Measurements from ENCODE around the gene ZNF548.

Gene ZNF548

DNA sequence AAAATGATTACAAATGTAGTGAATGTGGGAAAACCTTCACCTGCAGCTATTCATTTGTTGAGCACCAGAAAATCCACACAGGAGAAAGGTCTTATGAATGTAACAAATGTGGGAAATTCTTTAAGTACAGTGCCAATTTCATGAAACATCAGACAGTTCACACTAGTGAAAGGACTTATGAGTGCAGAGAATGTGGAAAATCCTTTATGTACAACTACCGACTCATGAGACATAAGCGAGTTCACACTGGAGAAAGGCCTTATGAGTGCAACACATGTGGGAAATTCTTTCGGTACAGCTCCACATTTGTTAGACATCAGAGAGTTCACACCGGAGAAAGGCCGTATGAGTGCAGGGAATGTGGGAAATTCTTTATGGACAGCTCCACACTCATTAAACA is 9.2 kb downstream of the ZNF548 start:
- DNase-seq (ENCODE audit: low read depth, low spot score): no peak

DNA sequence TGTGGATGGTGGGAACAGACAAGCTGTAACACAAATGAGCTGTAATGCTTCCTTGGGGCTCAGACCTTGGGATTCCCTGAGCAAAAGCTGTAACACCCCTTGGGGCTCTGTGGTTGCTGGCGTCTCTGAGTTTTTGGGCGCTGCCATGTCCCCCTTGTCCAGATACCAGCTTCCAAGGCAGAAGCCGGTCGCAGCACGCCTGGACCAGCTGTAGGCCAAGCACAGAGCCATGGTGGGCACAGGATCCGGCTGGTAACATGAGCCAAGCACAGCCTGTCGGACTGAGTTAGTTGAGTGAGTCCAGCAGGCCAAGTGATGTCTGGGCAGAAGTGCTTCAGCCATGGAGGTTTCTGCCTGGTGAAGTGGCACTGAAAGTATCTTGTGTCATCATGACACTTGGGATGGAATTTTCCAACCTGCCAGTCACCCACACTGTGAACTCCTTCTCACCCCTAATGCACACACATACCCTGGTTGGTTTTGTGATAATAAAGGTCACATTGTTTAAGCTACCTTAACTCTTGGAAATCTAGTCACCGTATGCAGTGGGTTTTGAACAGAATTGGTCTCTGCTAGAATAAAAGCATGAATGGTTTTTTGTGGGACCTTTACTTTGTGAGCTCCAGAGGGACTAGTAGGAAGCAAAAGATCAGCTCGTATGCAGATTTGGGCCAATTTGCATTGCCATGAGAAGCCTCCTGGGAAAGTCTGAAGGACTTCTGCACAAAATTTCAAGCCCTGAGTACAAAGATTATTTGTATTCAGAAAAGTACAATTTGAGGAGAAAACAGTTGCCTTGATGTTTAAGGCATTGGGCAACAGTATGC is 14.3 kb downstream of the ZNF548 start:
- no peak for DNase-seq (ENCODE audit: low read depth, low spot score)

DNA sequence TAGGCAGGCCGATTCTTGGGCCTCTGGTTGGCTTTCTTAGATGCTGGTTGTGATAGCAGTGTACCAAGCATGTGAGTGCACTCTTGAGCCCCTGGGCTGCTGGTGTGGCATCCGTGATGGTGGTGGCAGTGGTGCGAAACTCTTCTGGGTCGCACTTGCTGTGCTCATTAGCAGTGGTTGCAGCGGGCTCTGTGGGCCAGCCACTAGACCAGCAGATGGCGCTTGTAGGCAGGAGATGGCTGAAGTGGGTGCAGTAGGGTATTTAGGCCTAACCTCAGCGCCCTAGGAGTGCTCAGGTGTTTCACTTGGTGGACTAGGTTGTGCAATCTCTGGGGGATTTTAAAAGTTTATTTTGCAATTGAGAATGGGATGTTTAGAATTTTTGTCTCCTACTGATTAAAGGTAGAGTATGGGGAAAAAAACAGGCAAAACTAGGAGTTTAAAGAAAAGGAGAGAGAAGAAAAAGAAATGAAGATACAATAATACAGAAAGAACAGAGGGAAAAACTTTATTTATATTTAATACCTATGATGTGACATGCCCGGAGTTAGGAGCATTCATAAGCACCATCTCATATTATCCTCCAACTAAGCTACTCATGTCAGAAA is 17.0 kb downstream of the ZNF548 start:
- DNase-seq (ENCODE audit: low read depth, low spot score): peak; percentile 56

DNA sequence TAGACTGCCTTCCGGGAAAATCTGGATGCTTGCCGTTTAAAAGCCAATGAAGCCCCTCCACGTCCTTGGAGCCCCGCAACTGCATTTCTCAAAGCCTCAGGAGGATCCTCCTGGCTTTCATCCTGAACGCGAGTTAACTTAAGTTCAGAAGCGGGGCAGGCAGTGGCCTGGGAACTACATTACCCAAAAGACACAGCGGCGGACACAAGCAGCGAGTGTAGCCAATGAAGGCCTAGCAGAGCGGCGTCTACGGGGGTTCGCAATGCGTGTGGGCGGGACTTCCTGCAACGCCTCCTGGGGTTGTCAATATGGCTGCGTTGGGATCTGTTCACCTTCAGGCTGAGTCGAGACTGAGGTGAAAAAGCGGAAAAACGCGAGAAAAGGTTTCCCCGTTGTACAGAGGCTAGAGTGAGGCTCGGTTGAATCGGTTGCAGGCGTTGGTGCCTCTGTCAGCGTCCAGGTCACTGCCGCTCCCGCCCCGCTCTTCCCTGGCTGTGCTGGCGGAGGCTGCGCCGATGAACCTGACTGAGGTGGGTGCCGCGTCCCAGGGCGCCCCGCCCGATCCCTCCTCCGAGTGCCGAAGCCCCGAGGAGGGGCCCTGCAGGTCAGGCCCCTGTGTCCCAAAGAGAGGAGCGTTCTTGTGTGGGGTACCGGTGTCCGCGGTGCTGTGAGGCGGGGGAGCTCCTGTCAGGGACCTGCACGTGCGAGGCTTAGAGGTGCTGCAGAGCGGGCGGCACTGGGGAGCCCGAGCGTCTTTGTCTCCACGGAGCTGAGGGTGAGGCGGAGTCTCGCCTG is 21.4 kb downstream of the ZNF548 start, which contains the start of gene ZNF17:
ZNF17 (plus strand) TSS at position 285 of the 795 bp plus-strand sequence. CDS start 2,455 bp downstream, outside the sequence.
- DNase-seq (ENCODE audit: low read depth, low spot score): peak; percentile 82

DNA sequence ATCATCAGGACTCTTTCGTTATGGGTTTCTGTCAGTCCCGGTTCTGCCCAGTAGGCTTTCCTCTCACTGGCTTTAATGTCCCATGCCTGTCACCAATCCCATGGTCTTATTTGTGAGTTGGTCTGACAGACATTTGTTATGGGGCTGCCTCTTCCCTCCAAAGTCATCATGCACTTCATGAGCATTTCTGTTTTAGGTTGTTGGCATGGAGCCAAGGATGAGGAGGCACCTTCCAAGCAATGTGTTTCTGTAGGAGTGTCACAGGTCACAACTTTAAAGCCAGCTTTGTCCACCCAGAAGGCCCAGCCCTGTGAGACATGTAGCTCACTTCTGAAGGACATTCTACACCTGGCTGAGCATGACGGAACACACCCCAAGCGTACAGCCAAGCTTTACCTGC is 29.8 kb downstream of the ZNF548 start:
- no peak for DNase-seq (ENCODE audit: low read depth, low spot score)

DNA sequence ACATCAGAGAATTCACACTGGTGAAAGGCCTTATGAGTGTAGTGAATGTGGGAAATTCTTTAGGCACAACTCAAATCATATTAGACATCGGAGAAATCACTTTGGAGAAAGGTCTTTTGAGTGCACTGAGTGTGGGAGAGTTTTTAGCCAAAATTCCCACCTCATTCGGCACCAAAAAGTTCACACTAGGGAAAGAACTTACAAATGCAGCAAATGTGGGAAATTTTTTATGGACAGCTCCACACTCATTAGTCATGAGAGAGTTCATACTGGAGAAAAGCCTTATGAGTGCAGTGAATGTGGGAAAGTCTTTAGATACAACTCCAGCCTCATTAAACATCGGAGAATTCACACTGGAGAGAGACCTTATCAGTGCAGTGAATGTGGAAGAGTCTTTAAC is 31.4 kb downstream of the ZNF548 start:
- no peak for DNase-seq (ENCODE audit: low read depth, low spot score)

DNA sequence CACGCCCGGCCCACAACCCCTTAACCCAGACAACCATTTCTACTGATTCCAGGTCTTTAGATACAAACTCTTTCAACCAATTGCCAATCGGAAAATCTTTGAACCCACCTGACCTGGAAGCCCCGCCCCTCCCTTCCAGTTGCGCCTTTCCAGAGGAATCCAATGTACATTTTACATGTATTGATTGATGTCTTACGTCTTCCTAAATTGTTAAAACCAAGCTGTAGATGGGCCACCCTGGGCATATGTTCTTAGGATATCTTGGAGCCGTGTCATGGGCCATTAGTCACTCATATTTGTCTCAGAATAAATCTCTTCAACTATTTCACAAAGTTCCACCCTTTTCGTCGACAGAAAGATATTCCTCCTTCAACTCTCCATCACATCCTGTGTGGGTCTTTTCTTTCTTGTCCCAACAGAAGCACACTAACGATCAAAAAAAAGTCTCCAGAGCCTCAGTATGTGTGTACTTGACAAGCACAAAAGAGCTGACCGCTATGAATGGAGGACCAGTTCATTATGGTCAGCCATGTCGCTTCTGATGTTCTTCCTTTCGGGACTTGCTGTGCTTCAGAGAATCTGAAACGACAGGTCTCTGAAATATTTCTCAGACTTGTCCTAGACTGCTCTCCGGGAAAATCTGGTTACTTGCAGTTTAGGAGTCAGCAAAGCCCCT is 44.9 kb downstream of the ZNF548 start:
- no peak for DNase-seq (ENCODE audit: low read depth, low spot score)

DNA sequence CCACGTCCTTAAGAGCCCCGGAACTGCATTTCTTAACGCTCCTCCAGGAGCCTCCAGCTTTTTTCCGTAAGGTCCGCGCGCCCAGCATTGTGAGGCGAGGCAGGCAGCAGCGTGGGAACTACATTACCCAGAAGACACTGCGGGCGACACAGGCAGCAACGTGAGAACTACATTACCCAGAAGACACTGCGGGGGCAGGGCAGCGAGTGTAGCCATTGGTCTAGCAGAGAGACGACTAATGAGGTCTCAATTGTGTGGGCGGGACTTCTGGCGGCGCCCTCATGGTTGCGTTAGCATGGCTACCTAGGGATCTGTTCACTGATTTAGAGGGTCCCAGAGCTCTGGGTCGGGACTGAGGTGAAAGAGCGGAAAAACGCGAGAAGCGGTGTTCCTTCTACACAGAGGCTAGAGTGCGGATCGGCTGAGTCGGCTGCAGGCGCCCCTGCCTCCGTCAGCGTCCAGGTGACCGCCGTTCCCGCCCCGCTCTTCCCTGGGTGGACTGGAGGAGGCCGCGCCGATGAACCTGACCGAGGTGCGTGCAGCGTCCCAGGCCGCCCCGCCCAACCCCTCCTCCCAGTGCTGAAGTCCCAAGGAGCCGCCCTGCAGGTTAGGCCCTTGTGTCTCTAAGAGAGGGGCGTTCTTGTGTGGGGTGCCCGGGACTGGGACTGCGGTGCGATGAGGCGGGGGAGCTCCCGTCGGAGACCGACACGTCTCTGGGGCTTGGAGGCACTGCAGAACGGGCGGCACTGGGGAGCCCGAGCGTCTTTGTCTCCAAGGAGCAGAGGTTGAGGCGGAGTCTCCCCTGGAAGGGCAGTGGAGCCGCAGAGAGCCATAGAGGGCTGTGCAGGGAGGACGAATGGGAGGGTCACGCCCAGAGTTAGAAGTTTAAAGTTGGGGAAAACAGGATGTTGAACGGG is 45.7 kb downstream of the ZNF548 start, which contains the start of gene ZNF749:
ZNF749 (plus strand) TSS at position 264 of the 917 bp plus-strand sequence; CDS start at position 518, 254 bp downstream.
- peak; percentile 98 for DNase-seq (ENCODE audit: low read depth, low spot score)

DNA sequence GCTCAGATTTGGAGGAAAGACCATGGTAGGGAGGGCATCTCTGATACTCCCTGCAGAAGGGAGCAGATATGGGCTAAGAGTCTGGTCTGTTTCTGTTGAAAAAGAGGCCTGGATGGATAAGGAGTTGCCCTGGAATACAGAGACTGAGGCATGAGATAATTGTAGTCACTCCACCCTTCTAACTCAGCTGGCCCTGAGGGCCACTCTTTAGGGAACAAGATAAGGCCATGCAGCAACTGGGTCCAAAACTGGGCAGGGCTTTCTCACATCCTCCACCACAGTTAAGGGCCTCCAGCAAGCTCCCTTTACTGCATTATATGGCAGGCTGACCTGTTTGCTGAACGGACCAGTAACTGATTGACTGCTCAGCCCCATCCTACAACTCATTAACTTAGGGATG is 46.8 kb downstream of the ZNF548 start:
- no peak for DNase-seq (ENCODE audit: low read depth, low spot score)

DNA sequence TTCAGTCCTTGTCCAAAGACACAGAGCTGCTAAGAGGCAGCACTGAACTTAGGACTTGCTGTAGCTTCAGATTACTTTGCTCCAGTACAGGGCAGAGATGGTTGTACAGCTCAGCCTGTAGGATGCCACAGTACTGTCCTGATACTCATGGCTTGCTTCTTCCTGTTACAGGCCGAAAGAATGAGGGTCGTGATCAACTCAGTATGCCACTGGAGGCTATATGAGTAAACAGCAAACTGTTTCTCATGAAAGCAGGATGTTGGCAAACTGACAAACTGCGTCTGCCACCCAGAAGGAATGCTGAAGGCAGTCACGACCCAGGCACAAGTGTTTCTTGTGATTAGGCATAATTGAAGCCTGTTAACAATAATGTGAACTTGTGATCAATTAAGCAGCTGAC is 48.3 kb downstream of the ZNF548 start:
- DNase-seq (ENCODE audit: low read depth, low spot score): no peak

DNA sequence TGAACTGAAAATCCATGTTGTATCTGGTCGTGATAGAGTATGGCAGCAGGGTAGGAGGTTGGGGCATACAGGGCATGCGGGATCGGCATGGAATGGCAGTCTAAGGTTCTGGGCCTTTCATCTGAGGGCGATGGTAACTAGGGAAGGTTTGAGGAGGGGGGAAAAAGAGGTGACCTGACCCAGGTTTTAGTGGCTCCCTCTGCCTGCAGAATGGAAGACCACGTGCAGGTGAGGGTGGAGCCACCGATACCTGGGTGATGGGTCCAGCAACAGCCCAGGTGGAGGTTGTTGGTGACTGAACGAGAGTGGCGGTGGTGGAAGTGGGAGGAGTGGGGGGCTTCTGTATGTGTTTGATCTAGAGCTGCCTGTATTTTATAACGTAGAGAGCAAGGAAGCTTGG is 49.3 kb downstream of the ZNF548 start:
- DNase-seq (ENCODE audit: low read depth, low spot score): no peak

DNA sequence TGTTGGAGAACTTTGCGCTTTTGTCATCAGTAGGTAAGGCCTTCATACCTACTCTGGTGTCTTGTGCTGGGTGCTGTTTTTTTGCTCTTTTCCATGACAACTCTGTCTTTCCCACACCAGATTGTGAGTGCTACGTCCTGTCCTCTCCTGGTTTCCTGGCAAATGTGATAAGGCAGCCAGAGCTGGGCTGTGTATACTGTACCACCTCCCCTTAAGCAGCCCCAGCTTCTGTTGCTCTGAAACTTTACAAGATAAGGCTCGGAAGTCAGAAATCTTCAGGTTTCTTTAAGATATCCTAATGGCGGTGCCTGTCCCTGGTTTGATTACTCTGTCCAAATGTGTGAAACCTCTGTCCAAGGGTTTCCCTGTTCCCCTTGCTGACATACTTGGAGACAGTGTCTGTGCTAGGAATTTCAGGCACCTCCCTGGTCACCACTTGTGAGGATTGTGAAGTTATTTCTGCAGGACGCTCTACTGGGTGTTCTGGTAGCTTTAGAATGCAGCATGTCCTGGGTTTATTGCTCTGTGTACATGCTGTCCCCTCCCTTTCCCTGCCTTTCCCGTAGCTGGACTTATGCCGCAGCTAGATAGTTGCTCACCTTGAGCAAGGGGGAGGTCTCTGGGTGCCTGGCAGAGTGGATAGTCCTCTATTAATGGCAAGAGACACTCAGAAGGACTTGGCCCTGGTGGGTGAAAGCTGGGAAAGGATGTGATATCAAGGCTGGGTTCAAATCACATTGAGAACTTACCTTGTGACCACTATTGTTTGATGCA is 52.5 kb downstream of the ZNF548 start:
- DNase-seq (ENCODE audit: low read depth, low spot score): no peak

DNA sequence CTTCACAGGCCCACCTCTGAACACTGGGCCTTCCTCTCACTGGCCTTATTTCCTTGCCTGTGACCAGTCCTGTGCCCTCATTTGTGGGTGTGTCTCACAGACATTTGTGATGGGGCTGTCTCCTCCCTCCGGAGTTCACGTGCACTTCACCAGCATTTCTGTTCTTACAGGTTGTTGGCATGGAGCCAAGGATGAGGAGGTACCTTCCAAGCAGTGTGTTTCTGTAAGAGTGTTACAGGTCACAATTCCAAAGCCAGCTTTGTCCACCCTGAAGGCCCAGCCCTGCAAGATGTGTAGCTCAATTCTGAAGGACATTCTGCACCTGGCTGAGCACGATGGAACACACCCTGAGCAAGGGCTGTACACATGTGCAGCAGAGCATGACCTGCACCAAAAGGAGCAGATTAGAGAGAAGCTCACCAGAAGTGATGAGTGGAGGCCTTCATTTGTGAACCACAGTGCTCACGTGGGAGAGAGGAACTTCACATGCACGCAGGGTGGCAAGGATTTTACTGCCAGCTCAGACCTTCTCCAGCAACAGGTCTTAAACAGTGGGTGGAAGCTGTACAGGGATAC is 53.6 kb downstream of the ZNF548 start:
- no peak for DNase-seq (ENCODE audit: low read depth, low spot score)

DNA sequence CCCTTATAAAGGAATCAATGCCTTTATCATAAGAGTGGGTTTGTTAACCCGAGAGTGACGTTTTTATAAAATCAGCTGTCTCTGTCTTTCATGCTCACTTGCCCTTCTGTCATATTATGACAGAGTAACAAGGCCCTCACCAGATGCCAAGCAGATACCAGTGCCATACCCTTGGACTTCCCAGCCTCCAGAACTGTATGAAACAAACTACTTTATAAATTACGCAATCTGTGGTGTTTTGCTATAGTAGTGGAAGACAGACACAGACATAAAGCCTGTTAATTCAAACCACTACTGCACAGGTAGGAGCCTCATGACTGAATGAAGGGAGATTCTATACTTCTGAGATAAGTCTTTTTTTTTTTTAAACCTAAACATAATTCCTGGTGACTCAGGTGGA is 62.7 kb downstream of the ZNF548 start:
- DNase-seq (ENCODE audit: low read depth, low spot score): no peak
